Stimulated activated CD8-positive, alpha-beta memory T cell treated with anti-CD3 and anti-CD28 coated beads, Interleukin-7, amount 100 ng/mL, for 1 hour (primary cell): ENCODE measurements around the gene CLMN.

Experiments
- DNase-seq, 2 donors: peaks; one replicate each; pipeline ENCODE4 v3.0.0-alpha.2; 2020; ENCODE audit warnings: low read depth in 2 of 2

The CLMN gene

GRCh38 chr14:95319312-95320077 lies at the start of gene CLMN:
CLMN (minus strand) TSS chr14:95319908; CDS start chr14:95319792, 116 bp downstream.
- DNase-seq: no peak

- DNase-seq: no peak
These were observed 45.7 kb upstream of the CLMN start for GRCh38 chr14:95365401-95365800.

GRCh38 chr14:95364481-95365209 lies 44.9 kb upstream of the CLMN start:
- no peak for DNase-seq

GRCh38 chr14:95363468-95363954 lies 43.8 kb upstream of the CLMN start:
- DNase-seq: no peak

GRCh38 chr14:95362138-95362494 lies 42.4 kb upstream of the CLMN start:
- no peak for DNase-seq

- DNase-seq: no peak
These were observed 41.8 kb upstream of the CLMN start for GRCh38 chr14:95361373-95362137.

GRCh38 chr14:95360828-95361227 lies 41.1 kb upstream of the CLMN start:
- DNase-seq: no peak

- no peak for DNase-seq
These were observed 40.5 kb upstream of the CLMN start for GRCh38 chr14:95359994-95360826.

- DNase-seq: no peak
These were observed 36.6 kb upstream of the CLMN start for GRCh38 chr14:95356245-95356869.

GRCh38 chr14:95355422-95355821 lies 35.7 kb upstream of the CLMN start:
- DNase-seq: no peak

GRCh38 chr14:95354834-95355233 lies 35.1 kb upstream of the CLMN start:
- DNase-seq: no peak

GRCh38 chr14:95353664-95354063 lies 34.0 kb upstream of the CLMN start:
- DNase-seq: no peak

- no peak for DNase-seq
These were observed 33.3 kb upstream of the CLMN start for GRCh38 chr14:95353007-95353406.

GRCh38 chr14:95352481-95352880 lies 32.8 kb upstream of the CLMN start:
- no peak for DNase-seq

GRCh38 chr14:95349241-95349640 lies 29.5 kb upstream of the CLMN start:
- no peak for DNase-seq

- no peak for DNase-seq
These were observed 28.8 kb upstream of the CLMN start for GRCh38 chr14:95348395-95349080.

- no peak for DNase-seq
These were observed 27.1 kb upstream of the CLMN start for GRCh38 chr14:95346820-95347219.

- no peak for DNase-seq
These were observed 26.6 kb upstream of the CLMN start for GRCh38 chr14:95346266-95346665.

GRCh38 chr14:95345032-95345431 lies 25.3 kb upstream of the CLMN start:
- no peak for DNase-seq

GRCh38 chr14:95344536-95344935 lies 24.8 kb upstream of the CLMN start:
- DNase-seq: no peak
